Measurements from ENCODE around the gene IFNL3. TPM values are rescaled to one million over a fixed set of nuclear protein-coding genes. Genes with fewer than 3 reads are reported as not detected.

Gene IFNL3
- total RNA-seq, result not detected in 2 replicates

DNA sequence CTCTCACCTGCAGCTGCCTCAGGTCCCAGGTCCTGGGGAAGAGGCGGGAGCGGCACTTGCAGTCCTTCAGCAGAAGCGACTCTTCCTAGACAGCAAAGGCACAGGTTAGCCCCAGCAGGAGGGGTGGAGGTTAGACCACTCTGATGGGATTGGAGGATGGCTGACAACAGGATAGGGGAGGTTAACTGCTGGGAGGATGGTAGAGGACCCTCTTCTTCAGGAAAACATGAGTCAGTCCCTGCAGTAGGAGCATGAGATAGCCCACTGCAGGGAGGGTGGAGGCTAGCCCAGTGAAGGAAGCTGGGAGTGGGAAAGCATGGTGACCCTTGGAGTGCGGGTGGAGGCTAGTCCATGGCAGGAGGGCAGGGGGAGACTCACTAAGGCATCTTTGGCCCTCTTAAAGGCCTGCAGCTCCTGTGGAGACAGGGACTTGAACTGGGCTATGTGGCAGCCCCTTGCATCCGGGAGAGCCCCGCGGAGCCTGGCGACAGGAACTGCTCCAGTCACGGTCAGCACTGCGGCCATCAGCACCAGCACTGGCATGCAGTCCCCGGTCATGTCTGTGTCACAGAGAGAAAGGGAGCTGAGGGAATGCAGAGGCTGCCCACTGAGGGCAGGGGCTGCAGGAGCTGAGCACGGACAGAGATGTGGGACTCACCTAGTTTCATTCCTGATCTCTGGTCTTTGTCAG lies at the start of gene IFNL3:
IFNL3 (minus strand) TSS at position 597 of the 691 bp plus-strand sequence; CDS start at position 558, 39 bp downstream.

GRCh38 chr19:39268085-39268484 lies 23.3 kb upstream of the IFNL3 start, which contains the start of gene IFNL2:
Gene IFNL2 (plus strand): TSS chr19:39268396. CDS start chr19:39268569, 173 bp downstream.

GRCh38 chr19:39248806-39249205 lies 4.0 kb upstream of the IFNL3 start, which contains the start of gene IFNL4:
Gene IFNL4 (minus strand): TSS chr19:39248856.

DNA sequence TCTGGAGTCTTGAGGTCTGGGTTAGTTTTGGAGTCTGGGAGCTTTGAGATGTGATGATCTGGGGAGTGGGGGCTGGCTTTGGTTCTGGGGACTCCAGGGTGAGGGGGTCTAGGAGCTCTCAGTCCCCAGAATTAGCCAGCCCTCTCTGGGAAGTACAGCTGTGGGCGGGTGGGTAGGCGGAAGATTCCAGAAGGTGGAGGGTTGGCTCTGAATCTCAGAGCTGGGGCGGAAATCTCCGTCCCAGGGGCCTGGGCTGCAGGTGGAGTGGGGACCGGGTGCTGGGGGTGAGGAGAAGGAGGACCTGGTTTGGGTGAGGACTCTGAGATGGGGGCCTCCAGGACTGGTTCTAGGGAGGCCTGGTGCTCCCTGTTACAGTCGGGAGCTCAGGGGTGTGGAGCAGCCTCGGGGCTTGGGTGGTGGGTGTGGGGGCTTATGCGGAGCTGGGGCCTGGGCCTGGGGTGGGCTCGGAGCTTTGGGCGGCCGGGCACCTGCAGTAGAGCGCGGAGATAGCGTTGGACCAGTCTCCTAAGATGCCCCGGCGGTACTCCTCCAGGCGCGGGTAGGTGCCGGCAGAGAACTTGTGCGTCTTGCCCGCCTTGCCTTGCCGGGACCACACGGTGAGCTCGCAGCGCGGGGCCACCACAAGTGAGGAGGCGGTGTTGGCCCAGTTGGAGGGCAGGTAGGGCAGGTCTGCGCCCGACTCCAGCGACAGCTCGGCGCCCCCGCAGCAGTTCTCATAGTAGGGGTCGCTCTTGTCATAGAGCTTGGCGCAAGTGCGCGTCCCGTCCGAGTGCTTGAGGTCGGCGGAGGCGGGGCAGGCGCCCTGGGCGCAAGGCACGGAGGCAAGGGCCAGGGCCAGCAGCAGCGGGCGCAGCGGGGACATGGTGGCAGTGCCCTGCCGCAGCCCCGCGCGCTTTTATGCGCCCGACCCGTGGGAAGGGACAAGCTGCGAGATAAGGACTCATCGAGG lies 41.1 kb downstream of the IFNL3 start, which contains the start of gene SYCN:
SYCN (minus strand) TSS at position 892 of the 970 bp plus-strand sequence; CDS start at position 883, 9 bp downstream.

DNA sequence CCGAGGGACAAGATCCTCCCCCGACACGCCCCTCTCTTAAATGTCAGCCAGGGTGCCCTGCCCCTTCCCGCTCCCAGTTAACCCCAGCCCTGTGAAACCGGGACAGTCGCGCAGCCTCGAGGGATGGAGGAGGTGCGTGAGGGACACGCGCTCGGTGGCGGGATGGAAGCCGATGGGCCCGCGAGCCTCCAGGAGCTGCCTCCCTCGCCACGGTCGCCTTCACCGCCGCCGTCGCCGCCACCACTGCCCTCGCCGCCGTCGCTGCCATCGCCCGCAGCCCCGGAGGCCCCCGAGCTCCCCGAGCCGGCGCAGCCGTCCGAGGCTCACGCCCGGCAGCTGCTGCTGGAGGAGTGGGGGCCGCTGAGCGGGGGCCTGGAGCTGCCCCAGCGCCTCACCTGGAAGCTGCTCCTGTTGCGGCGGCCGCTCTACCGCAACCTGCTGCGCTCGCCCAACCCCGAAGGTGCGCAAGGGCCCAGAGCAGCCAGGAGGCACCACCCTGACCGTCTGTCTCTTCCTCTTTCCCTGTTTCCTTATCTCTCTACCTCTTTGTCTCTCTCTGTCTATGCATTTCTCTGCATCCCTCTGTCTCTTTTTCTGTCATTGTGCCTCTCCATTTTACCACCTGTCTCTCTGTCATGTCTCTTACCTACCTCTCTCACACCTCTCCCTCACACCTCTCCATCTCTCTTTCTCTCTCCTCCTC lies 47.8 kb downstream of the IFNL3 start, which contains the start of gene NCCRP1:
NCCRP1 (plus strand) TSS at position 105 of the 703 bp plus-strand sequence; CDS start at position 124, 19 bp downstream.

Other genes with a start within 250 kb of the IFNL3 start
- 1.2 and 1.6 TPM in 2 replicates for gene FBXO27, start 212.5 kb downstream of the IFNL3 start, total RNA-seq
- gene ACP7, start 160.6 kb downstream of the IFNL3 start, total RNA-seq, result under 0.01 TPM in 1 of 2 replicates, not detected in the other
- 6.8 TPM in 2 replicates for gene PAK4, start 119.2 kb downstream of the IFNL3 start, total RNA-seq
- gene NCCRP1, start 48.0 kb downstream of the IFNL3 start, total RNA-seq, result not detected in 2 replicates
- not detected in 2 replicates for gene SYCN, start 40.7 kb downstream of the IFNL3 start, total RNA-seq
- 0.30 TPM in 1 of 2 replicates, not detected in the other for gene IFNL4, start 3.9 kb upstream of the IFNL3 start, total RNA-seq
- not detected in 2 replicates for gene IFNL2, start 23.4 kb upstream of the IFNL3 start, total RNA-seq
- not detected in 2 replicates for gene IFNL1, start 51.4 kb upstream of the IFNL3 start, total RNA-seq
- under 0.01 and 0.15 TPM in 2 replicates for gene LRFN1, start 75.9 kb upstream of the IFNL3 start, total RNA-seq
- gene GMFG, start 91.0 kb upstream of the IFNL3 start, total RNA-seq, result 16.3 and 45.5 TPM in 2 replicates
- gene SAMD4B, start 97.4 kb upstream of the IFNL3 start, total RNA-seq, result 19.8 and 23.7 TPM in 2 replicates
- 30.2 and 40.1 TPM in 2 replicates for gene PAF1, start 146.1 kb upstream of the IFNL3 start, total RNA-seq
- 11.7 and 13.2 TPM in 2 replicates for gene MED29, start 146.4 kb upstream of the IFNL3 start, total RNA-seq
- gene ZFP36, start 161.8 kb upstream of the IFNL3 start, total RNA-seq, result 0.32 TPM in 1 of 2 replicates, not detected in the other
- 8.4 and 12.7 TPM in 2 replicates for gene PLEKHG2, start 167.7 kb upstream of the IFNL3 start, total RNA-seq
- 92.9 and 226 TPM in 2 replicates for gene RPS16, start 190.9 kb upstream of the IFNL3 start, total RNA-seq
- gene SUPT5H, start 200.6 kb upstream of the IFNL3 start, total RNA-seq, result 51.3 and 69.6 TPM in 2 replicates
- gene TIMM50, start 235.8 kb upstream of the IFNL3 start, total RNA-seq, result 73.7 and 97.6 TPM in 2 replicates

Data from epithelial cell of umbilical artery (primary cell).